ENCODE data around the gene CAPS.
"Not testable (repeated sequence)": the region's sequence is repeated elsewhere in the genome, so short reads cannot be mapped to it uniquely, and the experiment has no call there.

CAPS gene

DNA sequence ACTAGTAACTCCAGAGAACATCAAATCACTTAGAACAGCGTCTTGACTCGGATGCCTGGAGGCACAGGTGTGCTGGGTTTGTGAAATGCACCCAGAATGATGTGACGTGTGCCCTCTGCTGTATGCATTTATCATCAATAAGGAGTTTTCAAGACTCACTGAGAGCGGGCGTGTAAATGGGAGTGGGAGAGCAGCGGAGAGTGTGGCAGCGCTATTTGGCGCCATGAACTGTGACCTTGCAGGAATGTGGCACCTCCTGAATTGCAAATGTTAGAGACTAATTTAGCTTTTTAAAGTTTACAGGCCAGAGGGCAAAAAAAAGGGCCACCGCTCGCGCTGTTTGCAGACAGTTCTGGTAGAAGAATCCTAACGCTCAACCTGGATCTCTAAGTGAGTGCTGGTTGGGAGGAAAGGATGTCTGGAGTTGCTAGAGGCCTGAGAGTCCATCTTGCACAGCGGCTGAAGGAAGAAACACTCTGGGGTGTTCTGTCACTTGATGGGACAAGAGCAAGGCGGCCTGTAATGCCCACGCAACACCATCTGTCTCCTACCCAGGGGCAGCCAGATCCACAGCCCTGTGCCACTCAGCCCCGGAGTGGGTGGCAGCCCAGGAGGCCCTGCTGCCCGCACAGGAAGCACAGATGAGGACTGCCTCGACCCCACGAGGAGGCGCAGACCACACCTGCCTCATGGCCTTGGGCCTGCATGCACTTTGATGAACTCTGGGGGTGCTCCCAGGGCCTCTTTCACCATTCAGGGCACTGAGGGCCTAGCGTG is 44.2 kb downstream of the CAPS start:
- DNase-seq = no peak

DNA sequence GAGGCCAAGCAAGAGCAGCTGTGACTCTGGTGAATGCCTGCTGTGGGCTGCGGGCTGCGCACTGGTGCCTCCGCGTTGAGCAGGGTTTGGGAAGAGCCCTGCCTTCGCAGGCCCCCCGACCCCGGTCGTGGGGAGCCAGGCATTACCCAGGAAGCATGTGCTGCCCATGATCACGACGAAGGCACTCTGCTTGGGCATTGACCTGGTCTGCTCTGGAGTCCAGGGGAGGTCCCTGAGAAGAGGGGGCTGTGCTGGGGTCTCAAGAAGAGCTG is 44.7 kb downstream of the CAPS start:
- no peak for DNase-seq

DNA sequence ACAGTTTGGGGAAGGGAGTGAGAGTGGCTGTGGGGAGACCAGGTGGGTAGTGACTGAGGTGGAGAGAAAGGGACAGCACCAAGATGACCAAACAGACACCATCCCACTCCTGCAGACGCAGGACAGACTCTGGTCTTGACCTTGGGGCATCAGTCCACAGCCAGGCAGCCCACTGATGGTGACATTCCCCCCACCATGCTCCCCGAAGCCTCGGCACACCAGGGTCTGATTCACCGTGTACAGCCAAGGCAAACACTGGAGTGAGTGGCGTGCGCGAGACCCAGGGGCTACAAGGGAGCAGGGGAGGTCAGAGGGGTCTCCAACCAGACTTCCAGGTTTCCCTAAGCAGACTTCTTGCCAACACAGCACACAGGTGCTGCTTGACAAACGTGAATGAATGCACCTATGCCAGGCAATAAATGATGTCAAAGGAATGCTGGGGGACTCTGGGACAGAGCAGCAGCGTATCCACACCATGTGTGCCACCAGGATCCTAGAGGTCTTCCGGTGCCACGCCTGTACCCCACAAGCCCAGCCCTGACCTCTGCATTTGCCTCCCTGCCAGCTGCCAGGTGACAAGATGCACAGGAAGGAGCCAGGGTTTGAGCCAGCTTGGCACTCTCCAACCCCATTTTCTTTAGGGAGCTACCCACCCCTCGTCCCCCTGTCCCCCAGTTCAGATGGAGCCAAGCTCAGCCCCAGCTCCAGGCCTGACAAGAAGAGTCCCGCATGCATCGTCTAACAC is 45.4 kb downstream of the CAPS start:
- no peak for DNase-seq

- no peak for DNase-seq
These were observed 46.2 kb downstream of the CAPS start for GRCh38 chr19:5960005-5961001.

- not testable (repeated sequence) for DNase-seq
These were observed 47.6 kb downstream of the CAPS start for GRCh38 chr19:5961641-5961968.

- no peak for DNase-seq
These were observed 48.2 kb downstream of the CAPS start for GRCh38 chr19:5961969-5962945.

GRCh38 chr19:5963259-5963658 is 49.2 kb downstream of the CAPS start:
- not testable (repeated sequence) for DNase-seq

- no peak for DNase-seq
These were observed 49.8 kb downstream of the CAPS start for GRCh38 chr19:5963855-5964254.

DNA sequence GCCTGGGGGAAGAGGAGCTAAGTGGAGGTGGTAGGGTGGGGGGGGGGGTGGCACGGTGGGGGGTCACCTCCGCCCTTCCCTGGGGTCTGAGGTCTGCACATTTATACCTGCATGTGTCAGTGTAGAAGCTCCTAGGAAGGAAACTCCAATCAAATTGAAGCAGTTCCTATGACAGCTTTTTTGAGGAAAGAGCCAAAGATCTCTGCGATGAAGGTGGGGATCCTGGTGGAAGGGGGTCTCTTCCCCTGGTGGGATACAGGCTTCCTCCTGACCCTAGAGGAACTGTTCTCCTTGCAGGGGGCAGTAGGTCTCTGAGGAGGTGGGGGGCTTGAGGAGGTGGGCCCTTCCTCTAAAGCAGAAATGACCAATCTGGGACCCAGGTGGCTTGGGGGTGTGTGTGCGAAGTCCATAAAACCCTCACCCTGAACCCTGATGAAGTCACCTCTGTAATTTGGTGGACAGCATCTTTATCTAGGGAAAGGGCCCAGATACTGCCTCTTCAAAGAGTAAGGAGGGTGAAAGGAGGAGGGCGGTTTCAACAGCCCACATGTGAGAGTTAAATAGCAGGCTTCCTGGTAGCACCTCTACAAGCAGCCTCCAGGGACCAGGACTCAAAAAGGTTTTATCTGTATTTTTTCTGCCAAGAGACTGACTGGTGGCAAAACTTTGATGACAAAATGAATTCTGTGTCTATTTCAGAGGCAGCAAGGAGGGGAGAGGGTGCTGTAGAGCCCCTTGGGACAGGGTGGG is 50.9 kb downstream of the CAPS start:
- DNase-seq = no peak
